GM19468 (cell line): ENCODE data around the gene KRTAP10-5.
"Not testable (repeated sequence)": the region's sequence is repeated elsewhere in the genome, so short reads cannot be mapped to it uniquely, and the experiment has no call there.

Experiments used
- ATAC-seq: cut with Tn5 transposase; IDR thresholded peaks from one replicate; pipeline ENCODE4 v1.9.1; 2021; ENCODE audit warnings: mild to moderate bottlenecking, moderate library complexity, moderate number of reproducible peaks; ENCODE audit not compliant: unreplicated experiment; ENCODE audit errors: extremely low read depth

KRTAP10-5 gene

GRCh38 chr21:44592446-44593311 is 12.3 kb upstream of the KRTAP10-5 start, which contains the start of gene KRTAP10-6:
KRTAP10-6 (minus strand) TSS chr21:44592505; CDS start chr21:44592484, 21 bp downstream.
- ATAC-seq = no peak

- not testable (repeated sequence) for ATAC-seq
Measured at GRCh38 chr21:44591801-44592130, 11.4 kb upstream of the KRTAP10-5 start.

- ATAC-seq = not testable (repeated sequence)
Measured at GRCh38 chr21:44590897-44591800, 10.7 kb upstream of the KRTAP10-5 start.

DNA sequence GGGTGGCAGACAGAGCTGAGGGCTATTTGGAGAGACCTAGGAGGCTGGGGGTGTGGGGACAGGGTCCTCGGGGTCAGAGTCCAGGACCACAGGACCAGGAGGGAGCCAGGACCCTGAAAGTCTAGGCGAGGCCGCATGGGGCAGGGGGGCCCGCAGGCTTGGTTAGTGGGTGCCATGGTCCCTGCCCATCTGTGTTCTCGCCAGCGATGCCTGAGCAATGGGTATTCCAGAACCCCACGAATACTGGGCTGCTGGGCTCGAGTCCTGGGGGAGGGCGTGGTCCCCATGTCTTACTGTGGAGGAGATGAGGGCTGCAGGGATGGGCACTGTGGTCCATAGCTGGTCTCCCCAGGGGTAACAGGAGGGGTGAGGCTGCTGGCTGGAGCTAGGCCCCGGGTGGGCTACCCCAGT is 9.9 kb upstream of the KRTAP10-5 start:
- no peak for ATAC-seq

- no peak for ATAC-seq
Measured at GRCh38 chr21:44589586-44590305, 9.3 kb upstream of the KRTAP10-5 start.

DNA sequence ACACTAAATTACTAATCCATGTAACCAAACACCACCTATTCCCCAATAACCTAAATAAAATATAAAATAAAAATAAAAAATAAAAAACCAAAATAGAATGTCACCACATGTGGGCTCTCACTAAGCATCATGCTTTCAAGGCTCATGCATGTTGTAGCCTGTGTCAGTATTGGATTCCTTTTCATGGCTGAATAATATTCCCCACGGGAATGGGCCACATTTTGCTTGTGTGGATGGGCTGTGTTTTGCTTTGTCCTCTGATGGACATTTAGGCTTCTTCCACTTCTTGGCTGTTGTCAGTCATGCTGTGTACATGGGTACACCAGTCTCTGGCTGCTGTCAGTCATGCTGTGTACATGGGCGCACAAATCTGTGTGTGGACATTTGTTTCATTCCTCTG is 8.7 kb upstream of the KRTAP10-5 start:
- no peak for ATAC-seq

DNA sequence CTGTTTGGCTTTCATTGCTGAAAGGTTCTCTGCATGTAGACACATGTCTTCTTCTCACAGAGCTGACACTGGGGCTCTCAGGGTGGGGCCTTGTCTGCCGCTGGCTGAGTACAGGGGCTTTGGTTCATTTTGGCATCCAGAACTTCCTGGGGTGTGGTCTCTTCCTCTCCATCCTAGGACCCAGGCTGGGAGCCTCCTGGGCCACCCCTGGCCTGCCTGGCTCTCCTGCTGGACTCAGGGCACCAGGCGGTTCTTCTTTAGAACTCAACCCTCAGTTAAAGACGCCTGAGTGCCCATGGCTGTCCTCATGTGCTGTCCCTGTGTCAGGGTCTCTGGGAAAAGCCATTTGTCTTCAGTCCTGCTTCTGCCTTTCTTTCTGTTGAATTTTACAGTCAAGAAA is 5.5 kb upstream of the KRTAP10-5 start:
- ATAC-seq = no peak

- ATAC-seq = no peak
Measured at GRCh38 chr21:44583800-44584147, 3.4 kb upstream of the KRTAP10-5 start.

- no peak for ATAC-seq
Measured at GRCh38 chr21:44583089-44583799, 2.8 kb upstream of the KRTAP10-5 start.

GRCh38 chr21:44582055-44582454 is 1.7 kb upstream of the KRTAP10-5 start:
- no peak for ATAC-seq

GRCh38 chr21:44581158-44581557 is 754 bp upstream of the KRTAP10-5 start:
- ATAC-seq = no peak

DNA sequence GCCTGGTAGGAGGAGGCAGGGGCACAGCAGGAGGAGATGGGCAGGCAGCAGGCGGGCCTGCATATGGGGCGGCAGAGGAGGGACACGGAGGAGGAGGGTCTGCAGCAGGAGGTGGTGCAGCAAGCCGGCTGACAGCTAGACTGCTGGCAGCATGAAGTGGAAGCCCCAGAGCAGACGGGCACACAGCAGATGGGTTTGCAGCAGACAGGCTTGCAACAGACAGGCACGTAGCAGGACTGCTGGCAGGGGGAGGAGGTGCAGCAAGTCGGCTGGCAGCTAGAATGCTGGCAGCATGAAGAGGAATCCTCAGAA is 615 bp downstream of the KRTAP10-5 start:
- ATAC-seq = no peak

DNA sequence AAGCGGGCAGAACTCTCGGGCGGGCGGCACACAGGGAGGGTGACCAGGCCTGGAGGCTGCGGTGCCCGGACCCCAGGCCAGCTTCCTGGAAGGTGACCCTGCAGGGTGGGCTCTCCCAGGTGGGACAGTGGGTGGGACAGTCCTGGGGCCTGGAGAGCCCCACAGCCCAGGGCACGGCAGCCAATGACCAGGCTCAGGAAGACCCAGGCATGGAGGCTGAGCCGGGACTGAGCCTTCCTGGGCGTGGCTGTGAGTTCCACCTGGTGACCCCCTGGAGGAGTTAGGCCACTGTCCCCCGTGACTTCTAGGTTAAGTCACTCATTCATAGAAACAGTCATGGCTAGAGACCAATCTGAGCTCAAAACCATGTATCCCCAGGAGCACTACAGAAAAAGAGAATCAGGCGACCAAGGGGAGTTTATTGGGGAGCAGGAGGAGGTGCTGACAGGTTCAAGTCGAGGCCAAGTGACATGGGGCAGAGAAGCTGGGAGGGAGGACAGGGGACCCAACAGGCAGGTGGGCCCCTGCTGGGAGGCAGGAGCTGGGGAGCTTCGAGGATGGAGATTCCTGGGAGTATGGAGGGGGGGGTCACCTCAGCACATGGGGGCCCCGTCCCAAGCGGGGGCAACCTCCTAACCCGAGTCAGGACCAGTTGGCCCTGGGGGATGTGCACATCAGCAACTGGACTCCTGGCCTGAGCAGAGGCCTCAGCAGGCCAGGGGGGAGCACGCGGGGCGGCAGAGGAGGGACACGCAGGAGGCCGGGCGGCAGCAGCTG is 1.2 kb downstream of the KRTAP10-5 start:
- ATAC-seq = no peak

- no peak for ATAC-seq
Measured at GRCh38 chr21:44578371-44579055, 1.9 kb downstream of the KRTAP10-5 start.

DNA sequence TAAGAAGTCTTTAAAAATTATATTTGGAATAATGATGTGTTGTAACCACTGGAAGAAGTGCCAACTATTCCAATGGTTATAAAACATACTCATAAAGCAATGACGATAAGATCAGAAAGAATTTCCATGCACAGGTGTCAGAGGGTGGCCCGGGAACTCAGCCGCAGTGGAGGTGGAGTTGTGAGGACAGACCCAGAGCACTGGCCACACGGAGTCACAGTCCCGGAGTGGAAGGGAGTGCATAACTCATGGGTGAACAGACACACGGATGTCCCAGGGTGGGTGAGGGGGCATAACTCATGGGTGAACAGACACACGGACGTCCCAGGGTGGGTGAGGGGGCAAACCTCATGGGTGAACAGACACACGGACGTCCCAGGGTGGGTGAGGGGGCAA is 4.4 kb downstream of the KRTAP10-5 start:
- ATAC-seq = no peak

- no peak for ATAC-seq
Measured at GRCh38 chr21:44575307-44576024, 4.9 kb downstream of the KRTAP10-5 start.

DNA sequence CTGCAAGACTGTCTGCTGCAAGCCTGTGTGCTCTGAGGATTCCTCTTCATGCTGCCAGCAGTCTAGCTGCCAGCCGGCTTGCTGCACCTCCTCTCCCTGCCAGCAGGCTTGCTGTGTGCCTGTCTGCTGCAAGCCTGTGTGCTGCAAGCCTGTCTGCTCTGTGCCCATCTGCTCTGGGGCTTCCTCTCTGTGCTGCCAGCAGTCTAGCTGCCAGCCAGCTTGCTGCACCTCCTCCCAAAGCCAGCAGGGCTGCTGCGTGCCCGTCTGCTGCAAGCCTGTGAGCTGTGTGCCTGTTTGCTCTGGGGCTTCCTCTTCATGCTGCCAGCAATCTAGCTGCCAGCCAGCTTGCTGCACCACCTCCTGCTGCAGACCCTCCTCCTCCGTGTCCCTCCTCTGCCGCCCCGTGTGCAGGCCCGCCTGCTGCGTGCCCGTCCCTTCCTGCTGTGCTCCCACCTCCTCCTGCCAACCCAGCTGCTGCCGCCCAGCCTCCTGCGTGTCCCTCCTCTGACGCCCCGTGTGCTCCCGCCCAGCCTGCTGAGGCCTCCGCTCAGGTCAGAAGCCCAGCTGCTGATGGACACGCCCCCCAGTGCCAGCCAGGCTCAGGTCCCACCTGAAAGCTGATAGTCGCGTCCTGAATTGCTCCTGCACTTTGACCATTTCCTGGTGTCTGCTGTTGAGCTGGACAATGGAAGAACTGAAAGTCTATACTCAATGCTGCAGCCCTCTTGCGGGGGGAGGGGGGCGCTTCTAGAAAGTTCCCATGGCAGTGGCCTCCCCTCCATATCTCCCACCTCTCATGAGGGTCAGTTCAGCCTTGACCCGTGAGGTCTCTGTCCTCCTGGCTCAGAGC is 5.7 kb downstream of the KRTAP10-5 start:
- no peak for ATAC-seq
